T-helper 1 cell treated with Interleukin-12 subunit alpha and Interleukin-12 subunit beta and Interleukin-4 antibody, amounts not matched to agents 30 ng/mL and 1 ng/mL, for 36 hours (primary cell): ENCODE data around the gene CACNA1I. TPM values are rescaled to one million over a fixed set of nuclear protein-coding genes. Genes with fewer than 3 reads are reported as not detected.

ENCODE experiments used
- intact Hi-C: fragments of 100-400 bp; cut with micrococcal nuclease; formaldehyde crosslinking; loops from one replicate; pipeline ENCODE4 v1.15.1; 2024
- total RNA-seq: library from RNA; stranded (reverse); gene quantifications from 2 replicates; pipeline ENCODE4 v1.2.3, GENCODE V29; 2022

The CACNA1I gene
- total RNA-seq, 1 donor from 2014 or later, result 2.2 TPM

DNA sequence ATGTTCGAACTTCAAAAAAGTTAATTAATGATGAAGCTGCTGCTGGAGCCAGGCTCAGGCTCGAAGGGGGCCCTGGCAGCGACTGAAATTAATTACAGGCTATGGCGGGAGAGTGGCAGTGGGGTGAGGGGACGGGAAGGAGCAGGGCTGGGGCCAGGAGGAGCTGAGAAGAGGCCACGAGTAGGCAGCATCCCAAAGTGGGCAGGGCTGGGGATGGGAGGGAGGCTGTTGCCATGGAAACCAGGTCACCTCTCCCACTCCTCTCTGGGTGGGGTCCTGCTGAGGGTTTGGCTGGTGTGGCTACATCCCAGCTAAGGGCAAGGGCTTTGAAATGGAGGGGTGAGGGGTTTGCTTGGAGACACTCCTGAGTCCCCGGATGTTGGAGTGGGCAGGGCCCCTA is 23.9 kb downstream of the CACNA1I start:
- intact Hi-C loops, result no loop called here

DNA sequence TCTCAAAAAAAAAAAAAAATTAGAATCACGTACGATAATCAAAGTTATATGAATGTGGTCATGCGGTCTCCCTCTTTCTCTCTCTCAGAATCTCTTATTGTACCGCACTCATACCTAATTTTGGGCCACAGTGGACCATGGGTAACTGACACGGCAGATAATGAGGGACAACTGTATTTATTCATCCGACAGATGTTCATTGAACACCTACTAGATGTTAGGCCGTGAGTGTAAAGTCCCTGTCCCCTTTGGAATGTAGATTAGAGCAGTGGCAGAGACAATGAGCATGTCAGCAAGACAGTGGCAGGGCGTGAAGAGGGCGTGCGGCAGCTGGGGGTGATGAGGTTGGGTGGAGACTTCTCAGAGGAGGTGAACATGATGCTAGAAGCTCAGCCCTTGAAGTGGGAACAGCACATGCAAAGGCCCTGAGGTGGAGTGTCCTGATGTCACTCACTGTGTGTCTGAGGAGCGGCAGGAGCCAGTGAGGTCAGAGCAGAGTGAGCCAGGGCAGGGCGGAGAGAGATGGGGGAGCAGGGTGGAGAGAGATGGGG is 25.1 kb downstream of the CACNA1I start:
- intact Hi-C loops, result loop anchor here (5.0 kb wide), 1 partner anchor 67 kb away; no protein-coding TSS in a partner anchor

DNA sequence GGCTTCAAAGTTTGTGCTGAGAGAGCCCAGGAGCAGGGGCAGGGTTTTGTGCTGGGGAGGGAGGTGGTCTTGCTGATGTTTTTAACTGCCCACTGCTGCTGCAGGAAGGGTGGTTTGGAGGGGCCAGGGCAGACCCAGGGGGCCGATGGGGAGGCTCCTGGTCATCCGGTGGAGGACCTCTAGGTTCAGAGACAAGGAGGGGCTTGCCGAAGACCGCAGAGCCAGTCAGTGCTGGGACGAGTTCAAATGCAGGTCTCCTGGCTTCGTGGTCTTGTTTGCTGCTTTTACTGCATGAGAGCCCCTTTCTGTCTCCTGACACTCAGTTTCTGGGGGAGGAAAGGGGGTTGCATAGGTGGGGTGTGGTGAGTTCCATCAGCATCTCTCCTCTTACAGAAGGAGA is 26.0 kb downstream of the CACNA1I start:
- intact Hi-C loops, result loop anchor here (5.0 kb wide), 1 partner anchor 66 kb away; no protein-coding TSS in a partner anchor

DNA sequence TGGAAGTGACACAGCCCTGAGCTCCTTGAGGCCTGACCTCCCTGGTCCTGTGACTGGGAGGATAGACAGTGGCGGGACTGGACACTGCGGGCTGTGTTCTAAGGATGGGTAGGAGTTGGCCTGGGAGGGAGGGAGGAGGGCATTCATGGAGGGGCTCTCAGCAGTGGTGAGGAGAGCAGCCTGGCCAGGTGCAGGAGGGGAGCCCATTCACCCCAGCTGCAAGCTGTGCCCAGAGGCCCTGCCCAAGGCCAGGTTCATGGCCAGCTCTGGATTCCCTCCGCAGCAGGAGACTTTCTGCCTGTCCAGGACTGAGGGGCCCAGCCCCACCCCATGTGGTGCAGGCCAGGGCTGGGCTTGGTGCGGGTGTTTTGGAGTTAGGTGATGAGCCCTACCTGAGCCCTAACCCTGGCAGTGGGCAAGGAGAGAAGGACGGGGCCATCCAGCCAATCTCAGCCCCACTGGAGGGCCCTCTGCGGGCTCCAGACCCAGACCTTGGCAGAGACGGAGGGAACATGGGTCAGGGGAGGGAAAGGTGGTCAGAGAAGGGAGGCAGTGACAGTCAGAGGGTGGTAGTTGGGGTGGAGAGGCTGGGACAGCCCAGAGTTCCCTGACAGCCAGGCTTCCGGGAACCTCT is 26.8 kb downstream of the CACNA1I start:
- intact Hi-C loops, result loop anchor here (5.0 kb wide), 1 partner anchor 65 kb away; no protein-coding TSS in a partner anchor

DNA sequence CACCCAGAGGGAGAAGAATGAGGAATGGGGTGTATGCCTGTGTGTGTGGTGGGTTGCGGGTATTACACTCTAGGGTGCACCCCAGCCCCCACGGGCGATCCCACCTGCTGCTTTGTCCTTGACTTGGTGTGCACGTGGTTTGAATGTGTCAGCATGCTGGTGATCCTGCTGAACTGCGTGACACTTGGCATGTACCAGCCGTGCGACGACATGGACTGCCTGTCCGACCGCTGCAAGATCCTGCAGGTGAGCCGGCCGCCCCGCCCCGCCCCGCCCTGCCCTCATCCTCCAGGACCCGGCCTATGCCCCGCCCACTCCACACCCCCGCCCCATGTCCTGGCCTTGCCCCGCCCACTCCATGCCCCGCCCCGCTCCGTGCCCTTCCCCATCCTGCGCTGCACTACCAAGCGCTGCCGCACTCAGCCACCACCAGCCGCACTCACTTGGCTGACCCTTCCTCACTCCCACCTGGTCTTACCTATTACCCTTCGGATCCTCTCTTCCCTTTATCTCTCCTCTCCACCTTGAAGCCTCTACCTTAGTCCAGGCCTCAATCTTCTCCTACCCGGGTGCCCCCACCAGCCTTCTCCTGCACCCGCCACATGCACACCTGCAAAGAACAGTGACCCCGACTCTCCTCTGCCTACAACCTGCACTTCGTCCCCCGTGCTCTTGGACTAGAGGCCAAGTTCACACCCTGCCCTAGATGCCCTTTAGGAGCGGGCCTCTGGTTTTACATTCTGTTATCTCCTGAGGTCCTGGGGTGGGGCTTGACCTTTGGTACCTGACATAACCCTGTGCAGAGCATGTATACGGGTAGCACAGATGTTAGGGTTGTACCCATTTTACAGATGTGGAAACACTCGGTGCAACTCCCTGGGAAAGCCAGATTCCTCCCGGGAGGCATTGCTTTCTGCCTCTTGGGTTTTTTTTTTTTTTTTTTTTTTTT is 27.7 kb downstream of the CACNA1I start:
- intact Hi-C loops, result loop anchor here (5.0 kb wide), 1 partner anchor 64 kb away; no protein-coding TSS in a partner anchor

DNA sequence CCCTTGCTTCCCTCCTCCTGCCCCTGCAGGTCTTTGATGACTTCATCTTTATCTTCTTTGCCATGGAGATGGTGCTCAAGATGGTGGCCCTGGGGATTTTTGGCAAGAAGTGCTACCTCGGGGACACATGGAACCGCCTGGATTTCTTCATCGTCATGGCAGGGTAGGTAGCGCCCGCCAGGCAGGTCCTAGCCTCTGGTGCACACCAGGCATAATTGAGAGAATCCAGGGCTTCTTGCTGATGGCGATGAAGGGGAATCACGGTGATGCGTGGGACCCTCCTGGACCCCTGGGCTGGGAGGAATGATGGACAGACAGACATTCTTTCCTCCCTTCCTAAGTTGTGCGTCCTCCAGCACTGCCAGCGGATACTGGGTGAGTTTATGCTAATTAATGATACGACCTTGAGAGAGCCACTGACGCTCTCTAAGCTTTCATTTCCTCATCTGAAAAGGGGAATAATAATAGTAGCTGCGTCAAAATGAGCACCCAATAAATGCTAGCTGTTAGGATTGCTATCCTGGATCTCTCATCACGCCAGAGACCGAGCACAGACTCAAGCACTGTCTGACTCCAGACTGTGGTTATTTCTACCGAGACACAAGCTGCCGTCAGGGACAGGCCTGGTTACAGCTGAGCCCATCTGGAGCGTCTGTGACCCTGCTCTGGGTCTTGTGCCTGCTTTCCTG is 30.1 kb downstream of the CACNA1I start:
- intact Hi-C loops, result loop anchor here (5.0 kb wide), 1 partner anchor 332 kb away; no protein-coding TSS in a partner anchor

DNA sequence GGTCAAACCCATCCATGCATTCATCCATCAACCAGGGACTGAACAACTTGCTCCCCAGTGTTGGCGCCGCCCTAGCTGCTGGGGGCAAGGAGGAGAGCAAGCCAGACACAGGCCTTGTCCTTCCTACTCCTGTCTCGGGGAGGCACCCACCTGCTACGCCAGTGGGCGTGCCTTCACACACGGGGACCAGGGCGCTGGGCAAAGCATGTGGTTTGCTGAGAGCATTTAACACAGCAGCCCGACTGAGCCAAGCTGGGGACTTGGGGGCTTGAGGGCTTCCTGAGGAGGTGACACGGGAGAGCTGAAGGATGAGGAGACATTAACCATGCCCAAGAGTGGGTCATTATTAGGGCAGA is 30.6 kb downstream of the CACNA1I start:
- intact Hi-C loops, result loop anchor here (5.0 kb wide), 1 partner anchor 331 kb away; no protein-coding TSS in a partner anchor

DNA sequence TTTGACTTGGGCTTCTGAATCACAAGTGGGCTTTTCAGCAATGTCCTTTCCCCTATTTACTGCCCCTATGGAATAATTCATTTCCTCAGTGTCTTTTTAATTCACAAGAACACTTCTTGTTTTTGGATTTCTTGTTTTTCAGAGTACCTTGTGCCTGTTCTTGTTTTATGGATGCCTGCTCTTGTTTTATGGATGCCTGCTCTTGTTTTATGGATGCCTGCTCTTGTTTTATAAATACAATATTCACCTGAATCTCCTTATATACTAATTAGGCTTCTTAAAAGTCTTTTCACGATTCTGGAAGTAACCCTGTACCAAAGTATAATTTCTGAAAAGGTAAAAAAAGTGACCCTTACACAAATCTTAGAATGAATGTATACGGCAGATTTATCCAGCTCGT is 32.8 kb downstream of the CACNA1I start:
- intact Hi-C loops, result loop anchor here (2.0 to 5.0 kb wide), 2 partner anchors 71 to 329 kb away; partner anchors contain the start of gene RPS19BP1

DNA sequence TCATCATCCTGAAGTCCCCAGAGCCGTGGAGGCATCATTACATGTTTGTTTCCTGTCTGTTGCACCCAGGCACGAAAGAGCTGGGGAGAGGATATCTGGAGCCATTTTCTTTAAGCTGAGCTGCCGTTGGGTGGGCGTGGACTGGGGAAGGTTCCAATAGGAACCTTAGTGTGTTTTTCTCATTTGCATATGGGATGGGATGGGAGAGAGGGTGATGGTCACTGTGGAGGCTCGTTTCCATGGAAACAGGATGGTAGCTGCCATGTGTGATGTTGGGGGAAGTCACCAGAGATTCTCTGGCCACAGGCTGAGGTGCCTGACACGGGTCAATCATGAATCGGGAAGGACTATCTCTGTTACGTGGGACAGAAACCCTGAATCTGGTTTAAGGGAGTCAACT is 39.7 kb downstream of the CACNA1I start:
- intact Hi-C loops, result no loop called here

DNA sequence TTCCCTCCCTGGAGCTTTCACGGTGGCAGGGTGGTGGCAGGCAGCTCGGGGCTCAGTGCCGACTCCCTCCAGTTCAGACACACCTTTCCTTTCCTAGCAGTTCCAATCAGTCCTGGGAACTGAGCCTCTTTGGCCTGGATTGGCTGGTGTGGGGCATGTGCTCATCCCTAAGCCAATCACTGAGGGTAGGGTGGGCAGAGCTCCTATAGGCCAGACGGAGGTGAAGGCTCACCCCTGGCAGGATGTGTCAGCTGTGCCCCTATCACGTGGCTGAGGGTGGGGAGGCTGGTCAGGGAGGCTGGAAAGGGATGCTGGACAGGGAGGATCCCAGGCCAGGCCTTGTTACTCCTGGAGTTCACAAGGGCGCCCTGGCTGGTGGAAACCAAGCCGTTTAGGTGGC is 40.2 kb downstream of the CACNA1I start:
- intact Hi-C loops, result no loop called here

DNA sequence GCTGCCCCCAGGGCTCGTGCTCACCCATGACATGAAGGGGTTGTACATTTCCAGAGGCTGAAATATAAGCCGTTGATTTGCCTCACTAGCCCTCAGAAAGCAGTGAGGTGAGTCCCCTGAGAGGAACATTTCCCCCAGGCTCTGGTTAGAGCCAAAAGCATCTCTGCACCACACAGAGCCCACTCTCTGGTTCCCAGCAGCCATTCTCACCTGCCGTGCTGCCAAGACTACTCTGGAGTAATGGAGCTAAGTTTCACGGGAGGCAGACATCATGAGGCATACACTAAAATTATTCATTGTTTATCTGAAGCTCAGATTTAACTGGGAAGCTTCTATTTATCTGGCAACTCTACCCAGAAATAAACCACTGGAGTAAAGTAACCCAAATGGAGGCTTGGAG is 40.8 kb downstream of the CACNA1I start:
- intact Hi-C loops, result no loop called here

DNA sequence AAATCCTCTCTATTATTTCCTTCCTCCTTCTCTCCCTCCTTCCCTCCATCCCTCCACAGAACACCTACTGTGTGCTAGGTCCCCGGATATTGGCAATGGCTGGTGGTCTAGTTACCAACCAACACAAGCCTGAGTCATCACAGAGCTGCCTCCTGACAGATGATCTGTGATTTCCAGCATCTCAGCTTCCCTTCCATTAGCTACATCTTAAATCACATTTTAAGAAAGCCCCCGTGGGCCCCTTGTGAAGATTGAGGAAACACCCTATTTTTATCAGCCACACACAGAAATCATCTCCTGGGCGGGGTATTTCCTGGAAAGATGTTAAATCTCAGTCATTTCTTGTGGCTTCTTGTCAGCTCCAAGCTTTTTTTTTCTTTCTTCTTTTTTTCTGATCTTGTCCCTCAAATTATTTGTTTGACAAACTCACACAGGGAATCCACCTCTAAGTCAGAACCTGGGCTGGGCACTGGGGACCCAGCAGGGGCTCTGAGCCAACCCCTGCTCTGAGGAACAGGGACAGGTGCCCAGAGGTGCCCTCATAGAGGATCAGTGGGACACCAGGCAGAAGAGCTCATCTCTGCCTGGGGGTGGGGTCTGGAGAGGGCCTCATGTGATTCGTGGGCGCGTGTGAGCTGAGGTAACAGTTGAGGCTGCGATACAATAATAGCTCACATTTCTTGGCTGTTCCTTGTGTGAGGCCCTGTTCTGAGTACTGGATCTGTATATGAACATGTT is 42.4 kb downstream of the CACNA1I start:
- intact Hi-C loops, result no loop called here

DNA sequence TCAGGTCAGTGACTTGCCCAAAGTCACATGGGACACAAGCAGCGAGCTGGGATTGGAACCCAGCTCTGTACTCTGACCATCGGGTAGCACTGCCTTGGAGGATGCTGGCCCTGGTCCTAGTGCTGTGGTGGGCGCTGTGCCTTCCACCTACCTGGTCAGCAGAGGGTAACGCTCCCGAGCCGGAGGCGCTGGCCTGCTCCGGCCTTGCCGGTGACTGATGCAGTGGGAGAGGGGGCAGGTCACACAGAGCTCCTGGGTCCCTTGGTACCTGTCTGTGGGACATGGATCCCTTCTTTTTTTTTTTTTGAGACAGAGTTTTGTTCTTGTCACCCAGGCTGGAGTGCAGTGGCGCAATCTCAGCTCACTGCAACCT is 43.0 kb downstream of the CACNA1I start:
- intact Hi-C loops, result no loop called here

DNA sequence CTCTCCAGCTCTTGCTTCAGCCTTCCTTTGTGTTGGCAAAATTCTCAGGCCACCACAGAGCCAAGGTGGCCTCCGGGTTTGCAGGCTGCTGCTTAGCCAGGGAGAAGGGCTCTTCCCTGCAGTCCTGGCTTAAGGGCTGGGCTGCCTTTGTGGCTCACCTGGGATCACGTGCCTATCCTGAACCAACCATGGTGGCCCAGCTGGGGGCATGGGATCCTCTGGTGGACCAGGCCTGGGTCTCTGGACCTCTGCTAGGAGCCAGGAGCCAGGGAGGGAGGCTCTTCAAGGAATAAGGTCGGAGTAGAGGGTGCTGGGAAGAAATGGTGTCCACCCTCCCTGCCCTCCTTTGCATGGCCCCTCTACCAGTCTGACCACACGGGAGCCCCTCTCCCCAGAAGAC is 43.9 kb downstream of the CACNA1I start:
- intact Hi-C loops, result loop anchor here (1.0 kb wide), 1 partner anchor 8 kb away; no protein-coding TSS in a partner anchor

DNA sequence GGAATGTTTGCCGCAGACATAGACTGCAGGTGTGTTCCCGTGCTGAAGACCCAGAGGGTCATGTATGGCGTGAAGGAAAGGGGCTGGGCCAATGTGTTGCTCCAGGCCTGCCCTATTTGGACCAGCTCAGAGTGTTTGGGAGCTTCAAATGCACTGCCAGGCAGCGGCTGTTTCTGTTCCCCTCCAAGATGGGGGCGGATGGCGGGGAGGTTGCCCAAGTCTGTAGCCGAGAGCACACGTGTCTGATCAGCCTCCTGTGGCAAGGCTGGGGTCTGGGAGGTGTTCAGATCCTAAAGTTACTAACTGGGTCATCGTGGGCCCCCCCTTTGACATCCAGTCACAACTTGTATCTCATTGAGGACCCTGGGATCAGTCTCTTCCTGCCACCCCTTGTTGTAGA is 45.5 kb downstream of the CACNA1I start:
- intact Hi-C loops, result no loop called here

DNA sequence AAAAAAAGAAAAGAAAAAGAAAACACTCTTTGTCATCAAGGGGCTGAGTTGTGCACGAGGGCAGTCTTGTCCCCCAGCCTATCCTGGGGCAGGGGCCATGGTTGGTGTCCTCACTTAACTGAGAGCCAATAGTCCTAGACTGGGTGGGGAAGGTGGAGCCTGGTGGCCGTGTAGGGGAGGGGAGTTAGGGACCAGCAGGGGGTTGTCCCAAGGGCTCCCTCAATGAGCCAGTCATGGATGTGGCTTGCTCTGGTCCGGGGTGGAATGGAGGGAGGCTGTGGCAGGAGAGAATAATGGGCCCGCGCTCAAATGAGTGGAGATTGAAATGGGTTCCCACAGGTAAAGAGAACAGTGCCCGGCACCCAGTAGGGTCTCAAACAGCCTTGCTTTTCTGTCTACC is 46.2 kb downstream of the CACNA1I start:
- intact Hi-C loops, result no loop called here

DNA sequence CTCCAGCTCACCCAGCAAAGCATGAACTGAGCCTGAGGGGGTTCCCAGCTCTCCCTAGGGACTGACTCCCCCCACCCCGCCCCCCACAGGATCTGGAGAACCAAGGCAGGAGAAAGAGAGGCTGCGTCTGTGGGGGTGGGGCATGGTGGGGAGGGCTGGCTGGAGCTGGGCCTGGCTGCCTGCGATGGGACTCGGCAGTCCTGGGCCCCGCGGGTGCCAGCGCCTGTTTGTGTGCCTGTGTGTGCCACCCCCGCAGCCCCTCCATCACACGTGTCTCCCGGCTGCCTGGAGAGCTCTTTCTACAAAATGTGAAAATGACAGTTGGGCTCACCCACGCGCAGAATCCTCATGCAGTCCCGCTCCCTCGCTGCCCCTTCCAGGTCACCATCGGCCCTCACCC is 46.8 kb downstream of the CACNA1I start:
- intact Hi-C loops, result no loop called here

DNA sequence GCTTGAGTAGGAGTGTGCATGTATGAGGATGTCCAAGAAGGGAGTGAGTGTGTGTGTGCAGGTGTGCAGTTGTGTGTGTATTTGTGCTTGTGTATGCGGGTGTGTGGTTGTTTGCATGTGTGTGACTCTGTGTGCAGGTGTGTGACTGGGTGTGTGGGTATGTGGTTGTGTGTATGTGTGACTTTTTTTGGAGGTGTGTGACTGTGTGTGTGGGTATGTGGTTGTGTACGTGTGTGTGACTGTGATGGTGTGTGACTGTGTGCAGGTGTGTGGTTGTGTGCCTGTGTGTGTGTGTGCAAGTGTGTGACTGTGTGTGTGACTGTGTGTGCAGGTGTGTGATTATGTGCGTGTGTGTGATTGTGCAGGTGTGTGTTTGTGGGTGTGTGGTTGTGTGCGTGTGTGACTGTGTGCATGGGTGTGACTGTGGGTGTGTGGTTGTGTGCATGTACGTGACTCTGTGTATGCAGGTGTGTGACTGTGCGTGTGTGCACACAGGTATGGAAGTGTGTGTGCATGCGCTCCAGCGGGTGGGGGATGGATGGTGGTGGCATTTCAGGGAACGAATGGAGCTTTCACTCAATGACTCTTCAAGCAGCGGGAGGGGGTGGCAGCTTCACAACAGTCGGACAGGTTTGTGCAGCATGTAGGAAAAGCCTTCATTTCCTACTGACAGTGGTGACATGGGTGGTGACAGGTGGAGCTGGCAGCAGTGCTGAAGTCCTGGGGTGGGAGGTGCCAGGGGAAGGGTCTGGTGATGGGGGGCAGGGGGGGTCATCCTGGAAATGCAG is 47.6 kb downstream of the CACNA1I start:
- intact Hi-C loops, result no loop called here

DNA sequence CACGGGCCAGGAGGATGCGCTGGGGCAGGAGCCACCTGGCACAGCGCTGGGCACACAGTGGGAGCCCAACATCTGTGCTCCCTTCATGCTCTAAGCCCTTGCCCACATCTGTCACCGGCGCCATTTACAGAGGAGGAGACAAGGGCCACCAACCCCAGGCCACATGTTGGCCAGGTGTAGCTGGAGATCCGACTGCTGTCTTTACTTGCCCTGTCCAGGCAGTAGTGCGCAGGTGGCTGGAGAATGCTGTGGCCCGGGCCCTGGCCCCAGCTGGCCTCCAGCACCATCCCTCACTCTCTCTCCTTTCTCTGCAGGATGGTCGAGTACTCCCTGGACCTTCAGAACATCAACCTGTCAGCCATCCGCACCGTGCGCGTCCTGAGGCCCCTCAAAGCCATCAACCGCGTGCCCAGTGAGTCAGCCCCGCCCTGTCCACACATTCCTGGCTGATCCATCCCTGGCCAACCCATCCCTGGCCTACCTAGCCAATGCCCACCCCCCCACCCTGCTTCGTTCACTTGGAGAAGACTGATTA is 48.5 kb downstream of the CACNA1I start:
- intact Hi-C loops, result no loop called here
